Measurements from ENCODE around the gene SLX4IP. TPM values are rescaled to one million over a fixed set of nuclear protein-coding genes. Genes with fewer than 3 reads are reported as not detected.

SLX4IP gene
- polyA plus RNA-seq, 4 donors, result 3.8 to 11.1 (median 8.6) TPM

GRCh38 chr20:10670501-10671220 is 235.6 kb downstream of the SLX4IP start:
- DNase-seq (ENCODE audit: low read depth in 4 of 4, low spot score in 3 of 4), result no peak

- no peak for DNase-seq (ENCODE audit: low read depth in 4 of 4, low spot score in 3 of 4)
These were observed 236.3 kb downstream of the SLX4IP start for GRCh38 chr20:10671221-10671918.

GRCh38 chr20:10671919-10672623 is 237.0 kb downstream of the SLX4IP start:
- DNase-seq (ENCODE audit: low read depth in 4 of 4, low spot score in 3 of 4), result no peak

DNA sequence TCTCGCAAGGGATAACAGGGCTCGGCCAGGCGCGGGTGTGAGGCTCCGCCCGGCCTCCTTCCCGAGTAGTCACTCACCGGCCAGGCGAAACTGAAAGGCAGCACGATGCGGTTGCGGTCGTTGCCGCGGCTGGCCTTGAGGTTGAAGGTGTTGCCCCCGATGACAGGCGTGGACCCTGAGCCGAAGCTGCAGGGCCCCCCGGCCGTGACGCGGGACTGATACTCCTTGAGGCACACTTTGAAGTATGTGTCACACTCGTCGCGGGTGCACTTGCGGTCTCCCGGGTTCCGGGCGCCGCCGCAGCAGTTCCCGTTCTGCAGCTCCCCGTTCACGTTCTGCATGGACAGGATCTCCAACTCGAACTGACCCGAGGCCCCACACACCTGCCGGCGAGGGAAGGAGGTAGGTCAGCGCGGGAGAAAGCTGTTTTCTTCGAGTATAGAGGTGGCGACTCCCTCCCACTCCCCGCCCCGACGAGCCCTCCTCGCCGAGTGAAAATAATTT is 237.6 kb downstream of the SLX4IP start:
- DNase-seq (ENCODE audit: low read depth in 4 of 4, low spot score in 3 of 4), result no peak

DNA sequence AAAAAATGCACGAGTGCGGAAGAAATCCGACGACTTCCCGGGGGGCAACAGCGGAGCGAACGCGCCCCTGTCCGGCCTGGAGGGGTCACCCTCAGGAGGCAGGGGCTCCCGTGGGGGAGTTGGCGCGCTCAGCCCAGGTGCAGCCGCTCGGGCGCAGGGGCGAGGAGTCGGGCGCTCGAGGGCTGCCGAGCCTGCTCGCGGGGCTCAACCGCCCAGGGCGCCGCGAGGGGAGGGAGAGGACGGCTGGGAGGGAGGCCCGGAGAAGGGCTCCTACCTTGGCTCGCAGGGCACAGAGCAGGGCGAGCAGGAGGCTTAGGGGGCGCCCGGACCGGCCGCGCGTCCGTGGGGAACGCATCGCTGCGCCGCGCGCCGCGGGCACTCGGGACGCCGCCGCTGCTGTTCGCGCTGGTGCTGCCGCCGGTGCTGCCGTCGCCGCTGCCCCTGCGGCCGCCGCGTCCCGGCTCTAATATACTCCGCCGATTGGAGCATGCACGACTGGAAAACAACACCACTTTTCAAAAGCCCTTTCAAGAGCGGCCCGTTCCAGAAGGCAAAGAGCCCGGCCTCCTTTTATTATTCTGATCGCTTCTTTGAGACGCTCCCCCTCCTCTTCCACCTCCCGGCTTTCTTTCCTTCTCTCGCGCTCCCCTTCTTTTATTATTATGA is 238.2 kb downstream of the SLX4IP start:
- DNase-seq (ENCODE audit: low read depth in 4 of 4, low spot score in 3 of 4), result no peak

DNA sequence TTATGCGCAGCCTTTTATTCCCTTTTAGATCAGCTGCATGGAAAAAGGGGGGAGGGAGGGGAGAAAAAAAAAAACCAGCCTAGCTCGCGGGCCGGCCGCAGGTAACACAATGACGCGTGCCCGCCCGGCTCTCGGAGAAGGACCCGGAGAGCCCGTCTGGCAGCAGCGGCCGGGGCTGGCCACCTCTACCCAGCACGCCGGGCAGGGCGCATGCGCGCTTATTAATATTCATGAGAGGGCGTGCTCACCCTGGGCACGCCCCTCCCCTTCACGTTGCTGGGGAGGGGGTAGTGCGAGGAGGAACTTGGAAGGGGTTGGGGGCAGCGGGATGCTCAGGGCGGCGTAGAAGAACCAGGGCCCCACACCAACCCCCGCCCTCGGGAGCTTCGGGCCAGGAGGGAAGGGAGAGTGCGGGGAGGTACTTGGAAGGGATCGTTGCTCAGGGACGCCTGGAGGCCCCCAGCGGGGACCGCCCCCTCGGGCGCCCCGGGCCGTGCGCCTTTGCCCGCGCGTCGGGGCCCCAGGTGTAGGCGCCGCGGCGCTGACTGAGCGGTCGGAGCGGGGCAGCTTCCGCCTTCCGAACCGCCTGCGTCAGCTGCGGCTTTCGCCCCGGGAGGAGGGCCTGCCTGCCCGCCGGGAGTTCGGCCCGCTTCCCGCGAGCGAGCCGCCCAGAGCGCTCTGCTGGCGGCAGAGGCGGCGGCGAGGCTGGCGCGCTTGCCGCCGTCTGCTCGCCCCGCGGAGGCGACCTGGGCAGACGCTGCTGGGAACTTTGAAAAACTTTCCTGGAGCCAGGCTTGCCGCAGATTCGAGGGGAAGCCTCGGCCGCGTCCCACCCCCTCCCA is 239.0 kb downstream of the SLX4IP start, which contains the start of gene JAG1:
JAG1 (minus strand) TSS at position 158 of the 842 bp plus-strand sequence. CDS start 469 bp downstream, outside the sequence.
- peak; percentile 95 to 96 (median 96) for DNase-seq (ENCODE audit: low read depth in 4 of 4, low spot score in 3 of 4)

GRCh38 chr20:10674684-10675449 is 239.8 kb downstream of the SLX4IP start:
- DNase-seq (ENCODE audit: low read depth in 4 of 4, low spot score in 3 of 4), result peak in 1 of 4 donors; percentile 72

DNA sequence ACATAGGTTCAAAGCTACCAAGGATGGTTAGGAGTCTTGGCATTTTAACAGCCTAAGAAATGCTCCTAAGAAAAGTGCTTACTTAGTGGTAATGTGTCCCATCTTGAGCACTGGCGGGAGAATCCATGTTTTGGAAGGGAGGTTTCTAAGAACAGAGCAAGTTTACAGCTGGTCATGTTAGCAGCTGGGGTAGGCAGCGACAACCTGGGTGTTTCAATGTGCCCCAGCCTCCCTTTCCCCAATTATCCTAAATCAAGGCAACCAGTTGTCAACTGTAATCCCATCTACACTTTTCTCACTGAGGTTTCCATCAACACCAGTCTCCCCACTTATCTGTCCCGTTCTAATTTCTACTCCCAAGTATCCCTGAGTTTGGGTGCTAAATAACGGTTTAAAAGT is 240.3 kb downstream of the SLX4IP start:
- DNase-seq (ENCODE audit: low read depth in 4 of 4, low spot score in 3 of 4), result no peak

DNA sequence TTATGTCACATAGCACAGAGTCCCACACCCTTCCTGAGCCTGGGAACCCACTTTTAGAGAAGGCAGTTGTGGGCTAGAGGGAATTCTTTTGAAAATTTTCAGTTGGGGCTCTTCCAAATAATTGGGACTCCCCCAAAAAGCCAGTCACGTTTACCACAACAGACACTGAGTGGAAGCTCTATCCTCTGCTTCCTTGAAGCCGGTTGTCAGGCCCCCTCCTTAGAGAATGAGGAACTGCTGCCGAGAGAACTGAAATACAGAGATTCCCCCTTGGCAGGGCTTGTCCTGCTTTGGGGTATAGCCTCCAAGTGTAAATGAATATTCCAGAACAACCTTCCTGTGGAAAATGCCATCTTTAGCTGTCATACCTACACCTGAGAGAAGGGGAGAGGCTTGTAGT is 241.4 kb downstream of the SLX4IP start:
- no peak for DNase-seq (ENCODE audit: low read depth in 4 of 4, low spot score in 3 of 4)

Other genes starting within 250 kb of the SLX4IP start
- gene SNAP25, start 216.5 kb upstream of the SLX4IP start, polyA plus RNA-seq (ENCODE audit: insufficient read length in 4 of 4), result 10 to 100 TPM in 1 of 4 donors, 1 to 10 TPM in 3; 5.9 to 15.1 (median 8.2) TPM
- gene MKKS, start 1.1 kb upstream of the SLX4IP start, polyA plus RNA-seq (ENCODE audit: insufficient read length in 4 of 4), result 10 to 100 TPM; 21.9 to 38.9 (median 34.0) TPM
- 100 to 1,000 TPM in 3 of 4 donors, 10 to 100 TPM in 1; 27.4 to 203 (median 182) TPM for gene JAG1, start 238.7 kb downstream of the SLX4IP start, polyA plus RNA-seq (ENCODE audit: insufficient read length in 4 of 4)

All from left renal pelvis (tissue), 4 donors.